H1 (cell line): ENCODE results near the gene EPB41L4B. TPM values are rescaled to one million over a fixed set of nuclear protein-coding genes. Genes with fewer than 3 reads are reported as not detected.

Source experiments
- CTCF ChIA-PET: fragments of 300-600 bp; sonication (Branson Sonifier 250); formaldehyde crosslinking; loops from one replicate; lab custom pipeline; 2021; ENCODE audit not compliant: partially characterized antibody; lab: Charles Lee
- POLR2A ChIA-PET: fragments of 300-600 bp; sonication (Branson Sonifier 250); formaldehyde crosslinking; loops from one replicate; lab custom pipeline; 2021; ENCODE audit warnings: inconsistent platforms; ENCODE audit not compliant: partially characterized antibody; lab: Charles Lee
- DNase-seq, 2 experiments: peaks; one replicate each; pipeline versions ENCODE4 v3.0.0 to v3.0.0-alpha.2; 2010 to 2022; ENCODE audit warnings: low spot score in 2 of 2, low read depth in 1 of 2, mixed read lengths in 1 of 2
- FAIRE-seq: peaks from 2 replicates; lab custom pipeline; 2011; peaks lifted over from hg19 to GRCh38; lab: Jason Lieb, UNC
- H2AFZ ChIP-seq: 2 replicates; pipeline ENCODE4 v1.8.1; 2012; ENCODE audit warnings: low read length, inconsistent platforms
- H2AK5ac ChIP-seq: 2 replicates; pipeline ENCODE4 v1.6.1; 2013; ENCODE audit warnings: low read depth, low read length
- H2BK120ac ChIP-seq: replicated peaks from 2 replicates; pipeline ENCODE3; 2013; ENCODE audit warnings: low read depth, low read length, inconsistent platforms
- H2BK12ac ChIP-seq: 2 replicates; pipeline ENCODE4 v1.6.1; 2013; ENCODE audit warnings: low read depth, low read length
- H2BK15ac ChIP-seq: 2 replicates; pipeline ENCODE4 v1.6.1; 2013; ENCODE audit warnings: low read length
- H2BK20ac ChIP-seq: 2 replicates; pipeline ENCODE4 v1.6.1; 2013; ENCODE audit warnings: low read length
- H2BK5ac ChIP-seq: 2 replicates; pipeline ENCODE4 v1.6.1; 2013; ENCODE audit warnings: low read depth, low read length
- H3K14ac ChIP-seq: 2 replicates; pipeline ENCODE4 v1.6.1; 2013; ENCODE audit warnings: inconsistent platforms; ENCODE audit not compliant: insufficient read length
- H3K18ac ChIP-seq: 2 replicates; pipeline ENCODE4 v1.6.1; 2013; ENCODE audit warnings: low read length; ENCODE audit errors: extremely low read depth
- H3K23ac ChIP-seq: 2 replicates; pipeline ENCODE4 v1.6.1; 2013; ENCODE audit warnings: inconsistent platforms; ENCODE audit not compliant: insufficient read length
- H3K23me2 ChIP-seq: 2 replicates; pipeline ENCODE4 v1.6.1; 2013; ENCODE audit warnings: low read depth, low read length
- H3K27ac ChIP-seq: 2 replicates; pipeline ENCODE4 v1.6.1; 2011; ENCODE audit warnings: low read depth, low read length, inconsistent platforms
- H3K27me3 ChIP-seq, 4 experiments: replicated peaks in 1 of 4; 1 replicate in 1 of 4; 2 replicates in 3 of 4; pipeline versions ENCODE4 v1.6.1 to v1.8.1; 2011 to 2013; ENCODE audit warnings: low read length in 3 of 4, mild to moderate bottlenecking in 3 of 4, inconsistent platforms in 2 of 4, mixed read lengths in 2 of 4, moderate library complexity in 1 of 4; ENCODE audit not compliant: control insufficient read depth in 3 of 4, insufficient read depth in 3 of 4; ENCODE audit errors: extremely low read depth in 1 of 4
- H3K36me3 ChIP-seq, 4 experiments: 2 replicates each; pipeline versions ENCODE4 v1.6.1 to v1.8.1; 2011 to 2013; ENCODE audit warnings: mild to moderate bottlenecking in 4 of 4, low read length in 3 of 4, moderate library complexity in 2 of 4, control low read depth in 1 of 4, inconsistent platforms in 1 of 4; ENCODE audit not compliant: insufficient read depth in 4 of 4, control insufficient read depth in 2 of 4
- H3K4ac ChIP-seq: replicated peaks from 2 replicates; pipeline ENCODE3; 2013; ENCODE audit warnings: low read length, low read depth, mixed read lengths, inconsistent platforms; ENCODE audit not compliant: insufficient read length
- H3K4me1 ChIP-seq, 4 experiments: replicated peaks in 1 of 4; 1 replicate in 1 of 4; 2 replicates in 3 of 4; pipeline versions ENCODE4 v1.6.1 to v1.8.1; 2011 to 2013; ENCODE audit warnings: low read length in 3 of 4, inconsistent platforms in 2 of 4, mixed read lengths in 1 of 4; ENCODE audit not compliant: insufficient read depth in 4 of 4, control insufficient read depth in 3 of 4
- H3K4me2 ChIP-seq, 2 experiments: 2 replicates each; pipeline versions ENCODE4 v1.6.1 to v1.8.1; 2011 to 2013; ENCODE audit warnings: low read depth in 2 of 2, low read length in 2 of 2, control low read depth in 1 of 2, inconsistent platforms in 1 of 2, mild to moderate bottlenecking in 1 of 2; ENCODE audit not compliant: insufficient read depth in 1 of 2
- H3K4me3 ChIP-seq, 4 experiments: fragments of 200-600, 300-600 bp in 1 of 4; sonication (generic), shearing (Covaris generic), sonication (Bioruptor Twin) in 1 of 4; 2 replicates each; pipeline versions ENCODE4 v1.5.1 to v1.8.1; 2011 to 2016; ENCODE audit warnings: low read length in 4 of 4, low read depth in 3 of 4, control low read depth in 2 of 4, inconsistent platforms in 2 of 4, mild to moderate bottlenecking in 2 of 4, mixed read lengths in 1 of 4, moderate library complexity in 1 of 4; ENCODE audit not compliant: insufficient read depth in 2 of 4; ENCODE audit errors: extremely low read depth in 1 of 4
- H3K56ac ChIP-seq: replicated peaks from 2 replicates; pipeline ENCODE3; 2013; ENCODE audit warnings: low read depth, mild to moderate bottlenecking, mixed read lengths, low read length, inconsistent platforms; ENCODE audit not compliant: insufficient read length
- H3K79me1 ChIP-seq: 2 replicates; pipeline ENCODE4 v1.6.1; 2013; ENCODE audit warnings: low read depth, low read length, control low read depth
- H3K79me2 ChIP-seq, 2 experiments: 2 replicates each; pipeline versions ENCODE4 v1.6.1 to v1.8.1; 2012 to 2013; ENCODE audit warnings: low read length in 2 of 2, mild to moderate bottlenecking in 2 of 2, inconsistent platforms in 1 of 2; ENCODE audit not compliant: insufficient read depth in 2 of 2, control insufficient read depth in 1 of 2
- H3K9ac ChIP-seq, 4 experiments: replicated peaks in 1 of 4; 1 replicate in 1 of 4; 2 replicates in 3 of 4; pipeline versions ENCODE4 v1.6.1 to v1.8.1; 2011 to 2013; ENCODE audit warnings: low read depth in 3 of 4, low read length in 3 of 4, control low read depth in 2 of 4, mild to moderate bottlenecking in 2 of 4, moderate library complexity in 2 of 4, inconsistent platforms in 1 of 4; ENCODE audit errors: extremely low read depth in 1 of 4
- H3K9me3 ChIP-seq, 2 experiments: 2 replicates each; pipeline versions ENCODE4 v1.6.1 to v1.8.1; 2012 to 2013; ENCODE audit warnings: mild to moderate bottlenecking in 2 of 2, moderate library complexity in 2 of 2, control low read depth in 1 of 2, inconsistent platforms in 1 of 2, low read depth in 1 of 2, low read length in 1 of 2, mixed read lengths in 1 of 2; ENCODE audit not compliant: insufficient read depth in 2 of 2
- H4K20me1 ChIP-seq, 2 experiments: replicated peaks in 1 of 2; 2 replicates each; pipeline versions ENCODE3 to v1.8.1; 2011 to 2013; ENCODE audit warnings: inconsistent platforms in 2 of 2, low read length in 2 of 2, mild to moderate bottlenecking in 1 of 2; ENCODE audit not compliant: insufficient read depth in 2 of 2, control insufficient read depth in 1 of 2
- H4K5ac ChIP-seq: 2 replicates; pipeline ENCODE4 v1.6.1; 2013; ENCODE audit warnings: low read length, low read depth, mixed read lengths, inconsistent platforms; ENCODE audit not compliant: insufficient read length
- H4K8ac ChIP-seq: 2 replicates; pipeline ENCODE4 v1.8.0; 2013; ENCODE audit warnings: mild to moderate bottlenecking, moderate library complexity, low read length, inconsistent platforms; ENCODE audit not compliant: insufficient read depth; ENCODE audit errors: extremely low read depth
- H4K91ac ChIP-seq: replicated peaks from 2 replicates; pipeline ENCODE3; 2013; ENCODE audit warnings: low read length, mixed read lengths, inconsistent platforms; ENCODE audit not compliant: insufficient read length
- ASH2L ChIP-seq: fragments of 200-600, 300-600 bp; sonication (generic); IDR thresholded peaks from one replicate; pipeline ENCODE4 v1.7.1; 2017; ENCODE audit warnings: low read length
- FOSL1 ChIP-seq: IDR thresholded peaks from 2 replicates; pipeline ENCODE4 v1.6.1; 2011; ENCODE audit warnings: mild to moderate bottlenecking, low read depth, low read length, moderate library complexity; ENCODE audit not compliant: insufficient read depth
- JUN ChIP-seq: IDR thresholded peaks from 2 replicates; pipeline ENCODE4 v1.6.1; 2011; ENCODE audit warnings: low read depth, mild to moderate bottlenecking, improper control_type of control experiment, low read length
- KDM4A ChIP-seq: IDR thresholded peaks from one replicate; pipeline ENCODE4 v1.7.1; 2012; ENCODE audit warnings: low read depth, mild to moderate bottlenecking, moderate library complexity, low read length, inconsistent platforms; ENCODE audit not compliant: severe bottlenecking
- NANOG ChIP-seq: IDR thresholded peaks from 2 replicates; pipeline ENCODE4 v1.6.1; 2011; ENCODE audit warnings: low read length, low read depth, mild to moderate bottlenecking, inconsistent platforms; ENCODE audit not compliant: insufficient read depth, poor library complexity, severe bottlenecking
- RXRA ChIP-seq: IDR thresholded peaks from 2 replicates; pipeline ENCODE4 v1.6.1; 2011; ENCODE audit warnings: low read depth, mild to moderate bottlenecking, low read length, moderate library complexity; ENCODE audit not compliant: insufficient read depth
- SP2 ChIP-seq: IDR thresholded peaks from 2 replicates; pipeline ENCODE4 v1.6.1; 2012; ENCODE audit warnings: mild to moderate bottlenecking, low read length, inconsistent platforms
- SP4 ChIP-seq: IDR thresholded peaks from 2 replicates; pipeline ENCODE4 v1.6.1; 2012; ENCODE audit warnings: low read length, inconsistent platforms
- TCF12 ChIP-seq: IDR thresholded peaks from 2 replicates; pipeline ENCODE4 v1.6.1; 2011; ENCODE audit warnings: low read depth, mild to moderate bottlenecking, low read length
- TEAD4 ChIP-seq: IDR thresholded peaks from 2 replicates; pipeline ENCODE4 v1.6.1; 2012; ENCODE audit warnings: low read depth, low read length, inconsistent platforms, mixed read lengths
- WGBS, 2 experiments: shearing (Covaris generic) in 1 of 2; methylation state at CpG; one replicate each; pipeline versions ENCODE4 v1.1.6 to v1.1.7; 2013 to 2015; ENCODE audit warnings: low lambda C conversion rate in 2 of 2, mixed read lengths in 2 of 2, inconsistent platforms in 1 of 2, low coverage in 1 of 2, missing lambda C conversion rate in 1 of 2; ENCODE audit not compliant: insufficient replicate concordance in 2 of 2, insufficient coverage in 1 of 2, insufficient read length in 1 of 2; ENCODE audit errors: extremely low coverage in 1 of 2, missing lambda C conversion rate in 1 of 2; 5-methylcytosine and 5-hydroxymethylcytosine counted together
- polyA plus RNA-seq, 7 experiments: library from polyadenylated mRNA; depleted of rRNA in 3 of 7; stranded (reverse) in 5 of 7; unstranded in 2 of 7; fragments of >200 nt in 5 of 7; fragments of 200-250 nt in 2 of 7; gene quantifications; 1 replicate in 5 of 7; 2 replicates in 1 of 7; 4 replicates in 1 of 7; pipeline versions ENCODE4 v1.2.1 to v1.2.3, GENCODE V29; 2011 to 2013; ENCODE audit warnings: missing spikeins in 2 of 7, mixed read lengths in 2 of 7
- total RNA-seq: library from RNA; stranded (reverse); fragmentation: NEBNext Ultra II Directional; extraction: Animal tissue kit (Norgen Biotek cat#: 25700); gene quantifications from 2 replicates; pipeline ENCODE4 v1.2.1, GENCODE V29; 2021

Gene EPB41L4B
- total and polyA plus RNA-seq, 2 of the 8 experiments (the other 6 are each of a cell fraction or from before 2014, with no cell fraction given): 11.9 to 25.0 TPM

DNA sequence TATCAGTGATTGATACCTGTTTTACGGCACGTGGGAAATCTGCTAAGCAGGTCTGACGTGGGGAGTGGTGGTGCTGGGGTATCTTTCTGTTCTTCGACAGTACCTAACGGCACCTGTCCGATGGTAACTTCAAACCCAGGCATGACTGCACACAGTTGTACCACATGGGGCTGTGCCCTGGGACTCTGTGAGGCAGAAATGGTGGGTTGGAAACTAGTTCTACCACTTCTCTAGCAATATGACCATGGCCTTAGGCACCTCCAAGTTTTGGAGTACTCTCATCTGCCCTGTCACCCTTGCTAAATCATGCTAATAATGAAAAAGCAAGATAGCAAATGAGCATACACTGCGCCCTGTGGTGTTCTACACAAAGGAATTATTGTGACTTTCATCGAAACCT, 30.9 kb downstream of the EPB41L4B start:
- no peaks in the 10 kb centered on the region for H3K9me3 ChIP-seq
- no peak overlapping the region for H2BK12ac ChIP-seq
- ChIA-PET CTCF (interaction anchor here (0.7 to 1.7 kb wide), 3 partner anchors 59 to 180 kb away, joined by 3 to 5 read pairs (median 3); no protein-coding TSS in a partner anchor), POLR2A (interaction anchor here (0.7 kb wide), 1 partner anchor 374 kb away, joined by 3 read pairs; no protein-coding TSS in a partner anchor)
- no peak overlapping the region for H3K4me2 ChIP-seq
- H2BK5ac ChIP-seq: no peak overlapping the region
- peaks cover 2% of the 10 kb centered on the region; the same call in 1 of the 2 replicates for H3K23me2 ChIP-seq
- H3K4me1 ChIP-seq: peaks cover 1 to 4% (median 3%) of the 10 kb centered on the region in 4 experiments; a peak in 5 of 7 replicates
- H2BK20ac ChIP-seq: no peak overlapping the region
- peaks cover 3 to 13% of the 10 kb centered on the region in 2 experiments for H4K20me1 ChIP-seq
- H3K18ac ChIP-seq: no peak overlapping the region
- no peak overlapping the region for H3K56ac ChIP-seq
- H2BK120ac ChIP-seq: no peak overlapping the region
- no peak overlapping the region for H3K14ac ChIP-seq
- H3K4ac ChIP-seq: no peak overlapping the region
- H3K4me3 ChIP-seq: no peak overlapping the region
- H3K36me3 ChIP-seq: no peaks in the 10 kb centered on the region
- no peak overlapping the region for H2AK5ac ChIP-seq
- FAIRE-seq (no peak), DNase-seq (no peak)
- WGBS, 2 experiments: 91% methylated on average over 8 of the region's 8 CpGs; no CpG with 5 or more reads in 1 of the 2 experiments
- H3K23ac ChIP-seq: no peak overlapping the region
- H3K9ac ChIP-seq: no peak overlapping the region
- H2BK15ac ChIP-seq: no peak overlapping the region
- H2AFZ ChIP-seq: no peak overlapping the region
- no peak overlapping the region for H4K5ac ChIP-seq
- no peaks in the 10 kb centered on the region for H3K27me3 ChIP-seq
- H3K27ac ChIP-seq: no peak overlapping the region
- no peak overlapping the region for H4K8ac ChIP-seq
- H4K91ac ChIP-seq: no peak overlapping the region
- peaks cover 0 to 91% of the 10 kb centered on the region in 2 experiments for H3K79me2 ChIP-seq
- TF ChIP-seq TCF12 (no peak), SP4 (no peak), KDM4A (no peak), JUN (no peak), ASH2L (no peak), NANOG (no peak), TEAD4 (no peak), RXRA (no peak), SP2 (no peak), FOSL1 (no peak)
- TF ChIP-seq, all 59 proteins: peak for 0
- peaks cover 16% of the 10 kb centered on the region; the same call in 1 of the 2 replicates for H3K79me1 ChIP-seq
